ENCODE data around the gene PSMA3. TPM values are rescaled to one million over a fixed set of nuclear protein-coding genes. Genes with fewer than 3 reads are reported as not detected.

The PSMA3 gene
- total RNA-seq, 2 donors from 2014 or later: 78.9 to 85.3 TPM

DNA sequence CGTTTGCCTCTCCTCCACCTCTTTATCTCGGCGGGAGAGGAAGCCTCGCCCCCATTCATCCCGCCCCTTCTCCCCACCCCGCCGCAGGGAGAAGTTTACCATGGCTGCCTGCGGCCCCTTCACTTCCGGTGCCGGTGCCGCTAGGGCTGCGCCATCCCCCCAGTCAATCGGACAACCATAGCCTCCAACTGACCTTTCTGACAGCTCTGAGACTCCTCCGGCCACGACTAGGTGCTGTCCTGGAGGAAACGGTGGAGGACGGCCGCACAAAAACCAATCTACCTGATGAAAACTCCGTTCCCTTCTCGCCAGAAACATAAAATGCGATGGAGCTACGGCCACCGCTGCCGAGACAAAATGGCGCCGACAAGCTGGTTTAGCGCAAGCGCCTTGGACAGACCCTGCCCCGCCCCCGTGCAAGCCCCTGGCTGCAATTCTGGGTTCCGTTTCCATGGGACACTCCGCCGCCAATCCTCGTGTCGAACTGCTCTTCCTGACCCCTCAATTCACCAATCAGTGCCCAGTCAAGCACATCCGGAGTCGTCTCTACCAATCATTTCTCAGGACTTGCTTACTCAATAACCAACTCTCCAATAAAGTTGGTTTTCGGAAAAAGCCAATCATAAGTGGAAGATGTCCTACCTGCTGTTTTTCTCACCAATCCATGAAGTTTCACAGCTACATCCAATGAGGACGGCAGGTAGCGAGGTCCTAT is 53.3 kb downstream of the PSMA3 start:
- TF ChIP-seq, protein P1, sequence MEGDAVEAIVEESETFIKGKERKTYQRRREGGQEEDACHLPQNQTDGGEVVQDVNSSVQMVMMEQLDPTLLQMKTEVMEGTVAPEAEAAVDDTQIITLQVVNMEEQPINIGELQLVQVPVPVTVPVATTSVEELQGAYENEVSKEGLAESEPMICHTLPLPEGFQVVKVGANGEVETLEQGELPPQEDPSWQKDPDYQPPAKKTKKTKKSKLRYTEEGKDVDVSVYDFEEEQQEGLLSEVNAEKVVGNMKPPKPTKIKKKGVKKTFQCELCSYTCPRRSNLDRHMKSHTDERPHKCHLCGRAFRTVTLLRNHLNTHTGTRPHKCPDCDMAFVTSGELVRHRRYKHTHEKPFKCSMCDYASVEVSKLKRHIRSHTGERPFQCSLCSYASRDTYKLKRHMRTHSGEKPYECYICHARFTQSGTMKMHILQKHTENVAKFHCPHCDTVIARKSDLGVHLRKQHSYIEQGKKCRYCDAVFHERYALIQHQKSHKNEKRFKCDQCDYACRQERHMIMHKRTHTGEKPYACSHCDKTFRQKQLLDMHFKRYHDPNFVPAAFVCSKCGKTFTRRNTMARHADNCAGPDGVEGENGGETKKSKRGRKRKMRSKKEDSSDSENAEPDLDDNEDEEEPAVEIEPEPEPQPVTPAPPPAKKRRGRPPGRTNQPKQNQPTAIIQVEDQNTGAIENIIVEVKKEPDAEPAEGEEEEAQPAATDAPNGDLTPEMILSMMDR (IDR thresholded peaks at IDR 0.05): peak in 1 of 2 donors; percentile 44

DNA sequence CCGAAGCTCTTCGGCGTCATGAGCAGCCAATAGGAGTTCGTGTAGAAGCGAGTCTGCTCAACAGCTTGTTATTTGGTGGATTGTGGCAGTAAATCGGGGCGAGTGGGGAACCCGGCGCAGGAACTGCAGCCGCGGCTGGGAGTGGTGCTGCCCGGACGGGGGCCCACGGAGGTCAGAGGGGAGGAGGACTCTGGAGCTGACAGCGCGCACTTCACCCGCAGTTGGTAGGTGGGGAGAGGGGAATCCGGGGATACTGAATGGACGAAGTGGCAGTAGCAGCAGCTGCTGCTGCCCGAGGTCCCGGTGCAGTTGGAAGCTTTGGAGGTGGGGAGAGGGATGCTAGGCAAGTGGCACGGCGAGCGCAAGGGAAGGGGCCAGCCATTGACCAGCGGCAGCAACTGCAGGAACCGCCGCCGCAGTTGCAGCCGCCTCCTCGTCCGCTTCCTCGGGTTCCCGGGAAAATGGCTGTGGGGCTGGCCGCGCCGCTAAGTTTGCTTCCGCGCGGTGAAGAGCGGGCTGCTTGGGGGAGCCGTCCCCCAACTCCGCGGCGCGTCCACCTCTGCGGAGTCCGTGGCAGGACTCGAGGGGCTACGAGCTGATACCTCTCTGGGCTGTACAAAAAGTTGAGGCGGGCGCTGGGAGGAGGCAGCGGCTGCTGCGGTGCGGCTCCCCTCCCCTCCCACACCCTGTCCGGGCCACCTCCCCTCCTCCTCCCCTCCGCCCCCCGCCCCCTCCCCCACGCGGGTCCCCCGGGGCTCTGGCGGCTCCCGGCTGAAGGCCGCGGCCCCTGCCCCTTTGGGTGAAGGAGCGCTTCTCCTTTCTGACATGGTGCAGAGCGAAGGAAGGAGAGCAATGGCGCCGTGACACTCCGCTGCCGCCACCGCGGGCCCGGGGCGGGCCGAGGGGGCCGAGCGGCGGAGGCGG is 54.1 kb downstream of the PSMA3 start, which contains the start of gene ARID4A:
TSS of gene ARID4A (plus strand) at position 79 of the 924 bp plus-strand sequence. CDS start 1,300 bp downstream, outside the sequence.
- no peak for DNase-seq (ENCODE audit: low spot score)

More for the DNA sequence above, 53.3 kb downstream of the PSMA3 start:
- Histone ChIP-seq H3K9me3 (no peaks in the 10 kb centered on the region), H3K36me3 (peaks cover 33% of the 10 kb centered on the region), H3K27me3 (no peaks in the 10 kb centered on the region), H3K27ac (peak overlapping the region; percentile 96 to 97), H3K4me3 (peak overlapping the region; percentile 87 to 96), H3K4me1 (peaks cover 0 to 33% of the 10 kb centered on the region in 2 donors)
- DNase-seq (ENCODE audit: low spot score): peak; percentile 99

DNA sequence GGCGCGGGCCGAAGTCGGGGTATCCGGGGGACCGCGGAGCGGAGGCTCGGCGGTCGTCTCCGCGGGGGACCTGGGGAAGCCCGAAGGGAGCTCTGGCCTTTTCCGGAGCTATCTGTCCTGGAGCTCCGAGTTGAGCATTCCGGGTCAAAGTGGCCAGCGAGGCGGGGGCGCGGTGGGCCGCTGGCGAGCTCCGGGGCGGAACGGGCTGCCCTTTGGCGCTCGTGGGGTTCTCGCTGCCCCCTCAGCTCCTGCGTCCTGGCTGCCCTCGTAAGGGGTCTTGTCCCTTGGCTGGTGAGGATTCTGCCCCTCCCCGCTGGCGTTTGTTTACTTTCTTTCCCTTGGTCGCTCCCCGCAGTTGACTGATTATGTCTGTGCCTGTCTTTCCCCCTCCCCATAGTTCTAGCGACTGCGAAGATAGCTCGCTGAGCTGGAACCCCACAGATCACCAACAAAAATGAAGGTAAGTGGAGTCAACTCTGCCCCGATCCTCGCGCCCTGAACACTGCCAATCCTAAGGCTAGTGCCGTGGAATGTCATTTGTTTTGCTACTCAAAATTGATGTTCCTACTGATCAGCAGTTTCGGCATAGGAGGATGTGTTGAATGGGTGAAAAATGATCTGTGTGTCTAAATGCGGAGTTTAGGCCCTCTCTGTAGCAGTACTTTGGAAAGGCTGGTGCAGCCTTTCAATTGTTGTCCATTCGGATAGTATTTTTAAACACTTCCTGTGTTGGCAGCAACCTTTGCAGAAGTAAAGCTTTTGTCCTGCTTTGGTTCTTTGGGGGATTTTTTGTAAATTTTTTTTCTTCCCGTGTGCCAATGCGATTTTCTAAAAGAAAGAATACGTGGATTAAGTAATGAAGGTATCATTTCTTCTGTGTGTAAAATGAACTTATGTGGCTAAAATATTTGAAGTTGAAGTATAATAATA is 55.0 kb downstream of the PSMA3 start:
- H3K4me1 ChIP-seq: peaks cover 0 to 33% of the 10 kb centered on the region in 2 donors
- TF ChIP-seq, protein P1 (IDR thresholded peaks at IDR 0.05): no peak
- H3K36me3 ChIP-seq: peaks cover 26% of the 10 kb centered on the region
- peak overlapping the region; percentile 87 to 96 for H3K4me3 ChIP-seq
- no peak for DNase-seq (ENCODE audit: low spot score)
- H3K27me3 ChIP-seq: no peaks in the 10 kb centered on the region
- no peaks in the 10 kb centered on the region for H3K9me3 ChIP-seq
- H3K27ac ChIP-seq: peak overlapping the region; percentile 96

More for the DNA sequence above, 54.1 kb downstream of the PSMA3 start, which contains the start of gene ARID4A:
- Histone ChIP-seq H3K4me3 (peak within 1 kb of the TSS; percentile 87 to 96), H3K36me3 (peaks cover 35% of the 10 kb centered on the region), H3K9me3 (no peaks in the 10 kb centered on the region), H3K27me3 (no peaks in the 10 kb centered on the region), H3K27ac (peak within 1 kb of the TSS; percentile 96 to 97), H3K4me1 (peaks cover 0 to 33% of the 10 kb centered on the region in 2 donors)
- TF ChIP-seq, protein P1 (IDR thresholded peaks at IDR 0.05): no peak

DNA sequence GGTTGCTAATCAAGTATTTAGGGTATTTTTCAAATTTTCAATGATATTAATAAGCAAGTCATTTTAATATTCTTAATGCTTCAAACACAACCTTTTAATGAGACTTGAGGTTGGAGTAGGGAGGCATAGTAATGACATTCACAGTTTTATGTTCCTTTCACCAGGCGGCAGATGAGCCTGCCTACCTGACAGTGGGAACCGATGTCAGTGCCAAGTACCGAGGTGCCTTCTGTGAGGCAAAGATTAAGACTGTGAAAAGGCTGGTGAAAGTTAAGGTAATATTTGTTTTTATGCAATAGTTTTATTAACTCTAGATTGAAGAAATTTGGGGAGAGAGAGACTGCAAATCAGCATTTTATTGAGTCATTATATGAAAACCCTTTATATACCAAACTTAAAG is 56.8 kb downstream of the PSMA3 start:
- TF ChIP-seq, protein P1 (IDR thresholded peaks at IDR 0.05): no peak
- Histone ChIP-seq H3K4me3 (no peak overlapping the region), H3K9me3 (no peaks in the 10 kb centered on the region), H3K27ac (no peak overlapping the region), H3K4me1 (peaks cover 0 to 18% of the 10 kb centered on the region in 2 donors), H3K27me3 (no peaks in the 10 kb centered on the region), H3K36me3 (peaks cover 31% of the 10 kb centered on the region)
- DNase-seq (ENCODE audit: low spot score): no peak

DNA sequence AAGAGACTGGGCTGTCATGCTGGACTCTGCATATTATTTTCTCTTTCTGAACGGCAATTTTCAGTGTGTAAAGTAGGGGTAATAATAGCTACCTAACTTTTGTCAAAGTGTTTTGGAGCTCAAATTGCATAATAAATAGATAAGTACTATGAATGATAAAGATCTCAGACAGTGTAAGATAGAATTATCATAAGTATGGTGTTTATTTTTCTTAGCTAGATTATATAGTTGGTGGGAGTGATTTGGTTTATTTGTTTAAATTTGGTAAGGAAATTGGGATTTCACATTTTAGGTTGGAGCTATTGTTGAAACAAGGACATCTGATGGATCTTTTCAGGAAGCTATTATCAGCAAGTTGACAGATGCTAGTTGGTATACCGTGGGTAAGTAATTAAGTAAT is 61.1 kb downstream of the PSMA3 start:
- TF ChIP-seq, protein P1 (IDR thresholded peaks at IDR 0.05): no peak
- Histone ChIP-seq H3K4me3 (no peak overlapping the region), H3K27ac (no peak overlapping the region), H3K4me1 (peaks cover 0 to 4% of the 10 kb centered on the region in 2 donors), H3K36me3 (peaks cover 41% of the 10 kb centered on the region), H3K9me3 (no peaks in the 10 kb centered on the region), H3K27me3 (no peaks in the 10 kb centered on the region)
- DNase-seq (ENCODE audit: low spot score): no peak
